Left hindlimb (tissue), 1 donor: ENCODE results near the gene ACTN2.

Source experiments
- DNase-seq: peaks from one replicate; pipeline ENCODE4 v3.0.0-alpha.2; 2018

The ACTN2 gene

GRCh38 chr1:236692128-236692527 lies 5.8 kb downstream of the ACTN2 start:
- no peak for DNase-seq

GRCh38 chr1:236692742-236693141 lies 6.4 kb downstream of the ACTN2 start:
- DNase-seq, result no peak

- no peak for DNase-seq
Measured at GRCh38 chr1:236699366-236699765, 13.1 kb downstream of the ACTN2 start.

GRCh38 chr1:236700903-236701302 lies 14.6 kb downstream of the ACTN2 start:
- DNase-seq, result no peak

- DNase-seq, result no peak
Measured at GRCh38 chr1:236701782-236702181, 15.5 kb downstream of the ACTN2 start.

GRCh38 chr1:236702791-236703394 lies 16.6 kb downstream of the ACTN2 start:
- DNase-seq, result peak; percentile 40

- DNase-seq, result no peak
Measured at GRCh38 chr1:236705771-236706170, 19.5 kb downstream of the ACTN2 start.

GRCh38 chr1:236706183-236706582 lies 19.9 kb downstream of the ACTN2 start:
- no peak for DNase-seq

- no peak for DNase-seq
Measured at GRCh38 chr1:236710328-236710892, 24.1 kb downstream of the ACTN2 start.

GRCh38 chr1:236716160-236716559 lies 29.9 kb downstream of the ACTN2 start:
- peak; percentile 60 for DNase-seq

GRCh38 chr1:236717811-236718210 lies 31.5 kb downstream of the ACTN2 start:
- no peak for DNase-seq

GRCh38 chr1:236718328-236718727 lies 32.0 kb downstream of the ACTN2 start:
- DNase-seq, result peak; percentile 39

- no peak for DNase-seq
Measured at GRCh38 chr1:236720206-236720605, 33.9 kb downstream of the ACTN2 start.

GRCh38 chr1:236720611-236721010 lies 34.3 kb downstream of the ACTN2 start:
- no peak for DNase-seq

- DNase-seq, result no peak
Measured at GRCh38 chr1:236724049-236724448, 37.8 kb downstream of the ACTN2 start.

- peak; percentile 60 for DNase-seq
Measured at GRCh38 chr1:236724506-236724905, 38.2 kb downstream of the ACTN2 start.

- DNase-seq, result no peak
Measured at GRCh38 chr1:236725668-236726067, 39.4 kb downstream of the ACTN2 start.

GRCh38 chr1:236727521-236727920 lies 41.2 kb downstream of the ACTN2 start:
- no peak for DNase-seq

- no peak for DNase-seq
Measured at GRCh38 chr1:236728752-236729151, 42.5 kb downstream of the ACTN2 start.

- DNase-seq, result no peak
Measured at GRCh38 chr1:236733653-236734052, 47.4 kb downstream of the ACTN2 start.

GRCh38 chr1:236734141-236734765 lies 48.0 kb downstream of the ACTN2 start:
- DNase-seq, result no peak

GRCh38 chr1:236736761-236737160 lies 50.5 kb downstream of the ACTN2 start:
- DNase-seq, result no peak

GRCh38 chr1:236741753-236742152 lies 55.5 kb downstream of the ACTN2 start:
- no peak for DNase-seq

- DNase-seq, result no peak
Measured at GRCh38 chr1:236742421-236743160, 56.3 kb downstream of the ACTN2 start.
